GM12892 (cell line): Measurements from ENCODE around the gene PLEKHG2.
"Not testable (repeated sequence)": the region's sequence is repeated elsewhere in the genome, so short reads cannot be mapped to it uniquely, and the experiment has no call there.

Source experiments
- DNase-seq: peaks from one replicate; pipeline ENCODE4 v3.0.0; 2011; ENCODE audit not compliant: insufficient read length
- FAIRE-seq: peaks from 2 replicates; lab custom pipeline; 2011; peaks lifted over from hg19 to GRCh38; lab: Jason Lieb, UNC
- POLR2A ChIP-seq: IDR thresholded peaks from 2 replicates; pipeline ENCODE4 v1.6.1; 2011; ENCODE audit warnings: low read depth, low read length, control low read depth
- POLR2AphosphoS5 ChIP-seq: IDR thresholded peaks from 2 replicates; pipeline ENCODE4 v1.6.1; 2011; ENCODE audit warnings: low read depth, low read length, control low read depth
- TAF1 ChIP-seq: IDR thresholded peaks from 2 replicates; pipeline ENCODE4 v1.6.1; 2011; ENCODE audit warnings: low read depth, mild to moderate bottlenecking, control low read depth, low read length, borderline replicate concordance

The PLEKHG2 gene

DNA sequence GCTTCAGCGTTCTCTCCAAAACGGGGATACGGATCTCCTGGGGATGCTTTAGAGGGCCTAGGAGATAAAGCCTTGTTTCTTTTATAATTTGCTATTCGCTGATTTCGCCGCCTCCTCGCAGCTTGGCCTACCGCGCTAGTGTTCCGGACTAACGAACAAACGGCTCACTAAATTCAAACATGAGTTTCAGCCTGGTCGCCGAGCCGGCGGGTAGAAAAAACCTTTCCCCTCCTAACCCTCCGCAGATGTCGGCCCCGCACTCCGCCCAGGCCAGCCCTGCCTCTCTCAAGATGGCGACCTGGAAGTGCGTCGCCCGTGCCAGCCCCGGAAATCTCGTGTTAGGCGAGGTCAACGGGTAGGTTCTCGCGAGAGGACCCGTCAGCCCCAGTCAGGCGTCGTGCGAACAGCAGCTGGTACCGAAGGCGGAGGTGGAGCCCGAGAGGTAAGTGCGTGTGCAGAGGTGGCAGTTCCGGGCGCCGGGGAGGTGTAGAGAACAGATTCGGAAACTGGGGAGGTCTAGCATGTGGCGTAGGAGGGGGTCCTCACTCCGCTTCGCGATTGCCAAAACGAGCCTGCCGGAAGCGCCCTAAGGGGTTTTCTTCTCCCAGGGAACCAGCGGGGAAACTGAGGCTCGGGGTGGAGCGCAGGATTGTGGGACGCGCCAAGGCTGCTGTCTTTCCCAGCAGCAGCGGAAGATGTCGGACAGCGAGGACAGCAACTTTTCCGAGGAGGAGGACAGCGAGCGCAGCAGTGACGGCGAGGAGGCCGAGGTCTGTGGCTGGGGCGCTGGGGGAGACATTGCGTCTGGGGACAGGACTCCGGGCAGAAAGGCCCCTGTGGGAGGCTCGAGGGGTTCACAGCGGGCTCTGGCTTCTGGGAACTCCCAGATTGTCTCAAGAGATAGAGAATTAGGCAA lies 33.0 kb downstream of the PLEKHG2 start, which contains the start of gene SUPT5H:
SUPT5H (plus strand) TSS at position 387 of the 916 bp plus-strand sequence; CDS start at position 696, 309 bp downstream.
- DNase-seq (peak; percentile 97), FAIRE-seq (peak; percentile 96)
- TF ChIP-seq POLR2A (peak; percentile 91), TAF1 (peak; percentile 65), POLR2AphosphoS5 (peak; percentile 92)

- no peak for DNase-seq
- TF ChIP-seq POLR2A: no peak
- TF ChIP-seq POLR2AphosphoS5: no peak
- no peak for TF ChIP-seq TAF1
- FAIRE-seq: no peak
Observed at GRCh38 chr19:39446365-39447084, 34.1 kb downstream of the PLEKHG2 start.

DNA sequence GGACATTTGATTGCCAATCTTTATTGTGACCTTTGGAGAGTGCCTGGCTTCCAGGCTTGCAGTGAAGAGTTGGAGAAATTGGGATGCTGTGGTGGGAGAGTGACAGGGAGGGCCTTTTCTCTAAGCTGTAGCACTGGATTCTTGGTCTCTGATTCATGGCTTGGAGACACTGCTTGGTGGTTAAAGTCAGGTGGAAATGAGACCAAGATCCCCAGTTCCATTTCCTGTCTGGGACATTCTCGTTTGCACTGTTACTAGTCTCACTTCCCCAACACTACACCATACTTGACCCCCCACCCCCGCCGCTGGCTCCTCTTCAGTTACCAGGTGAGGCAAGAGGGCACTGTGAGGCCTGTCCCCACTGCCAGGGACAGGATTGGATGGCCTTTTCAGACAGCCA lies 35.8 kb downstream of the PLEKHG2 start:
- FAIRE-seq (no peak), DNase-seq (peak; percentile 48)
- TF ChIP-seq POLR2A (no peak), POLR2AphosphoS5 (no peak), TAF1 (no peak)

DNA sequence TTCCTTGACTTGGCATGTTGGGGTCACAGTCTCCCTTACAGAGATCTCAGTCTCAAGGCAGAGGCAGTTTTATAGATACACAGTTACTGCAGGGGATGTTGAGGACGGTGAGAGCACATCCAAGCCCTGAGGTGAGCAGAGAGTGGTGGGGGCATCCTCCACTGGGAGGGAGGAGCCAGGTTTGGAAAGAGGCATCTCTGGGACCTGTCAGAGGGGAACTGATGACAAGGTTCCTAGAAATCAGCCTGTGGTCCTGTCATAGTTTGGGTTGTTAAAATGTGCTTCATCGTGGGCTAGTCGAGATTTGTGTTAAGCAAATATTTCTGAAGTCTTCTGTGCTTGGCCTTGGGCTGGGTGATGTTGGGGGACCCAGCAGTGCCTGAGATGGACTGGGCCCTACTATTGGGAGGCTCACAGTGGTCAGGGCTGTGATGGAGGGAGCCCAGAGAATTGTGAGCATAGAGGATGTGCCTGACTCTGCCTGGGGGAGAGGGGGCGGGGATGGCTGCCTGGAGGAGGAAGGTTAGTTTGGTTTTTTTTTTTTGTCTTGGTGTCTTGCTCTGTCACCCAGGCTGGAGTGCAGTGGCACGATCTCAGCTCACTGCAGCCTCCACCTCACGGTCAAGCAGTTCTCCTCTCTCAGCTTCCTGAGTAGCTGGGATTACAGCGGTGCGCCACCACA lies 36.8 kb downstream of the PLEKHG2 start:
- DNase-seq (no peak), FAIRE-seq (no peak)
- TF ChIP-seq TAF1 (no peak), POLR2AphosphoS5 (no peak), POLR2A (no peak)

DNA sequence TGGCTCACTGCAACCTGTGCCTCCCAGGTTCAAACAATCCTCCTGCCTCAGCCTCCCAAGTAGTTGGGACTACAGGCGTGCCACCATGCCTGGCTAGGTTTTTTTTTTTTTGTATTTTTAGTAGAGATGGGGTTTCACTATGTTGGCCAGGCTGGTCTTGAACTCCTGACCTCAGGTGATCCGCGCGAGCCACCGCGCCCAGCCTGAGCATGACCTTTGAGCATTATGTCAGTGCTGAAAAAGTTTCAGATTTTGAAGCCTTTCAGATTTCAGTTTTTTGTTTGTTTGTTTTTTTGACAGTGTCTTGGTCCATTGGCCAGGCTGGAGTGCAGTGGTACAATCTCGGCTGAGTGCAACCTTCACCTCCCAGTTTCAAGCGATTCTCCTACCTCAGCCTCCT lies 38.8 kb downstream of the PLEKHG2 start:
- not testable (repeated sequence) for DNase-seq, FAIRE-seq

DNA sequence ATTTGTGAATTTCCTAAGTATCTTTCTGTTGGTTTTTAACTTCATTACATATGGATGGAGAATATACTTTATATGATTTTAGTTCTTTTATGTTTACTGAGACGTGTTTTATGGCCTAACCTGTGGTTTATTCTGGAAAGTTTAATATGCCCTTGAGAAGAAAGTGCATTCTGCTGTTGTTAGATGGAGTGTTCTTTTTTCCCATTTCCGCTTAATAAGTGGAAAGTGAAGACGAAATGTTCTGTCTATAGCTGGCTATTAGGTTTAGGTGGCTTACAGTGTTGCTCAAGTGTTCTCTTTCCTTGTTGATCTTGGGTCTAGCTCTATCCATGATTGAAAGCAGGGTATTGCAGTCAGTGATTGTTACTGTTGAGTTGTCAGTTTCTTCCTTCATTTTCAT lies 50.9 kb downstream of the PLEKHG2 start:
- DNase-seq (no peak), FAIRE-seq (no peak)
- TF ChIP-seq POLR2AphosphoS5 (no peak), POLR2A (no peak), TAF1 (no peak)

GRCh38 chr19:39465956-39466747 lies 53.7 kb downstream of the PLEKHG2 start:
- no peak for DNase-seq
- FAIRE-seq: no peak
- no peak for TF ChIP-seq POLR2AphosphoS5

DNA sequence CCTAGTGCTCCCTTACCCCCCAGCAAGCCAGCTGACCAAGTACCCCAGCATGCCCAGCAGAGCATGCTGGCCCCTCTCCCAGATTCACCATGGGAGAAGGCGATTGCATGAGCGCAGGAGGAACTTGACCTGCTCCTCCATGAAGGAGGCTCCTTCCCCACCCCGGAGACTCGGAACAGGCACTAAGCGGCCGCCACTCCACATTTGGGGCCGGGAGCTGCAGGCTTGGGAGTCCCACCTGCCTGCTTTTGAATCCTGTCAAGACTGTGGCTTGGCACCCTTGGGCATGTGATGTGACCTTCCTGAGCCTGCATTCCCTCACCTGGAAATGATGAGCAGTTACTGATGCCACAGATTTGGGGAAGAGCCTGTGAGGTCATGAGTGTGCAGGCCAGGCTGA lies 55.5 kb downstream of the PLEKHG2 start:
- TF ChIP-seq POLR2AphosphoS5 (no peak), POLR2A (no peak), TAF1 (no peak)
- DNase-seq (no peak), FAIRE-seq (no peak)

DNA sequence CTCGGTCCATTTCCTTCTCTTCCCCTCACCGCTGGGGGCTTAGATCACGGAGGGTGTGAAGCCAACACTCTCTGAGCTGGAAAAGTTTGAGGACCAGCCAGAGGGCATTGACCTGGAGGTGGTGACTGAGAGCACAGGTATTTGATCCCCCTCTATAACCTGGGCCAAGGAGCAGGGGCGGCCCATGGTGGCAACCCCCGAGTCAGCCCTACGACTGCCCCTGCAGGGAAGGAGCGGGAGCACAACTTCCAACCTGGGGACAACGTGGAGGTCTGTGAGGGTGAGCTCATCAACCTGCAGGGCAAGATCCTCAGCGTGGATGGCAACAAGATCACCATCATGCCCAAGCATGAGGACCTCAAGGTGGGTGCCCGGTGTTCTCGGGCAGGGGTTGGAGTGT lies 56.6 kb downstream of the PLEKHG2 start:
- TF ChIP-seq POLR2AphosphoS5 (no peak), TAF1 (no peak), POLR2A (peak; percentile 42; the same call in 1 of the 2 replicates)
- FAIRE-seq (no peak), DNase-seq (no peak)

DNA sequence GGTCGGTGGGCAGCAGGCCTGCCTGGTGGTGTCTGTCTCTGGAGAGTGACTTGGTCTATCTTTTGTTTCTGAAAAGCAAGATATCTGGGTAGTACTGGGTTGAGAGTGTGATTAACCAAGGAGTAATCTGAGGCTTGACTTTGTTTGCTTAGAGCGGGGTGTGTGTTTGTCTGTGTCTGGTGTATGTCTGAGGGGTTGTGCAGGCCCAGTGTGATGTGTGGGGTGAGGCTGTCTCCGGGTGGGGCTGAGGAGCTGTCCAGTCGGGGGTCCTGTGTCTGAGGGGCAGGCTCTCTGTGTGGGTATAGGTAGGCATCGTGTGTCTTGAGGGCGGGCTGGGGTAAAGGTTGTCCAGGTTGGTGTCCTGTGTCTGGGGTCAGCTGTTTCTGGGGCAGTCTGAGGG lies 57.1 kb downstream of the PLEKHG2 start:
- FAIRE-seq: no peak
- no peak for TF ChIP-seq POLR2AphosphoS5
- TF ChIP-seq POLR2A: no peak; the same call in 1 of the 2 replicates

More for the DNA sequence above, 57.1 kb downstream of the PLEKHG2 start:
- DNase-seq: no peak
